ES-I3 (cell line): ENCODE results near the gene CLCA4.
"Not testable (repeated sequence)": the region's sequence is repeated elsewhere in the genome, so short reads cannot be mapped to it uniquely, and the experiment has no call there.

Experiments
- H3K36me3 ChIP-seq: 2 replicates; pipeline ENCODE4 v1.6.1; 2013; ENCODE audit warnings: mild to moderate bottlenecking, low read length, control low read depth, moderate library complexity; ENCODE audit not compliant: insufficient read depth
- H3K4me1 ChIP-seq: 2 replicates; pipeline ENCODE4 v1.6.1; 2013; ENCODE audit warnings: mild to moderate bottlenecking, control low read depth, low read length; ENCODE audit not compliant: insufficient read depth
- H3K9ac ChIP-seq: 2 replicates; pipeline ENCODE4 v1.6.1; 2013; ENCODE audit warnings: low read depth, mild to moderate bottlenecking, low read length, moderate library complexity
- H3K9me3 ChIP-seq: 2 replicates; pipeline ENCODE4 v1.6.1; 2013; ENCODE audit warnings: mild to moderate bottlenecking, low read length, moderate library complexity; ENCODE audit not compliant: control insufficient read depth, insufficient read depth

CLCA4 gene

GRCh38 chr1:86557739-86558138 is 10.9 kb downstream of the CLCA4 start:
- H3K9me3 ChIP-seq, result no peaks in the 10 kb centered on the region
- H3K4me1 ChIP-seq, result no peaks in the 10 kb centered on the region
- no peaks in the 10 kb centered on the region for H3K36me3 ChIP-seq
- H3K9ac ChIP-seq, result no peak overlapping the region

- H3K36me3 ChIP-seq, result no peaks in the 10 kb centered on the region
- H3K9me3 ChIP-seq, result no peaks in the 10 kb centered on the region
- H3K4me1 ChIP-seq, result no peaks in the 10 kb centered on the region
- no peak overlapping the region for H3K9ac ChIP-seq
These were observed 17.0 kb downstream of the CLCA4 start for GRCh38 chr1:86563849-86564248.

- Histone ChIP-seq H3K9ac (no peak overlapping the region), H3K36me3 (no peaks in the 10 kb centered on the region), H3K9me3 (no peaks in the 10 kb centered on the region), H3K4me1 (no peaks in the 10 kb centered on the region)
These were observed 20.5 kb downstream of the CLCA4 start for GRCh38 chr1:86567341-86567740.

GRCh38 chr1:86567878-86568277 is 21.0 kb downstream of the CLCA4 start:
- H3K9ac ChIP-seq, result no peak overlapping the region
- H3K9me3 ChIP-seq, result no peaks in the 10 kb centered on the region
- no peaks in the 10 kb centered on the region for H3K36me3 ChIP-seq
- H3K4me1 ChIP-seq, result no peaks in the 10 kb centered on the region

GRCh38 chr1:86573763-86574484 is 27.0 kb downstream of the CLCA4 start:
- H3K9me3 ChIP-seq, result no peaks in the 10 kb centered on the region
- H3K4me1 ChIP-seq, result no peaks in the 10 kb centered on the region
- H3K36me3 ChIP-seq, result no peaks in the 10 kb centered on the region
- no peak overlapping the region for H3K9ac ChIP-seq

GRCh38 chr1:86581231-86581630 is 34.4 kb downstream of the CLCA4 start:
- Histone ChIP-seq H3K9ac (no peak overlapping the region), H3K4me1 (no peaks in the 10 kb centered on the region), H3K9me3 (no peaks in the 10 kb centered on the region), H3K36me3 (no peaks in the 10 kb centered on the region)

GRCh38 chr1:86582161-86582560 is 35.3 kb downstream of the CLCA4 start:
- no peaks in the 10 kb centered on the region for H3K4me1 ChIP-seq
- H3K9ac ChIP-seq, result no peak overlapping the region
- H3K9me3 ChIP-seq, result no peaks in the 10 kb centered on the region
- H3K36me3 ChIP-seq, result no peaks in the 10 kb centered on the region

- no peak overlapping the region for H3K9ac ChIP-seq
- no peaks in the 10 kb centered on the region for H3K36me3 ChIP-seq
- no peaks in the 10 kb centered on the region for H3K9me3 ChIP-seq
- no peaks in the 10 kb centered on the region for H3K4me1 ChIP-seq
These were observed 36.2 kb downstream of the CLCA4 start for GRCh38 chr1:86583032-86583431.

GRCh38 chr1:86583593-86583992 is 36.7 kb downstream of the CLCA4 start:
- Histone ChIP-seq H3K36me3 (no peaks in the 10 kb centered on the region), H3K9me3 (no peaks in the 10 kb centered on the region)

GRCh38 chr1:86594284-86594770 is 47.4 kb downstream of the CLCA4 start:
- Histone ChIP-seq H3K9me3 (peaks cover 12% of the 10 kb centered on the region), H3K36me3 (no peaks in the 10 kb centered on the region), H3K4me1 (no peaks in the 10 kb centered on the region), H3K9ac (no peak overlapping the region)

More at GRCh38 chr1:86583593-86583992, 36.7 kb downstream of the CLCA4 start:
- H3K4me1 ChIP-seq, result no peaks in the 10 kb centered on the region
- no peak overlapping the region for H3K9ac ChIP-seq

GRCh38 chr1:86596224-86596623 is 49.3 kb downstream of the CLCA4 start:
- no peaks in the 10 kb centered on the region for H3K36me3 ChIP-seq
- H3K4me1 ChIP-seq, result no peaks in the 10 kb centered on the region
- peaks cover 12% of the 10 kb centered on the region for H3K9me3 ChIP-seq
- no peak overlapping the region for H3K9ac ChIP-seq

GRCh38 chr1:86596741-86597290 is 49.9 kb downstream of the CLCA4 start:
- Histone ChIP-seq H3K36me3 (no peaks in the 10 kb centered on the region), H3K9ac (no peak overlapping the region), H3K9me3 (peaks cover 12% of the 10 kb centered on the region), H3K4me1 (no peaks in the 10 kb centered on the region)

- not testable (repeated sequence) for H3K4me1 ChIP-seq, H3K9me3 ChIP-seq, H3K9ac ChIP-seq, H3K36me3 ChIP-seq
These were observed 59.2 kb downstream of the CLCA4 start for GRCh38 chr1:86606080-86606479.

- Histone ChIP-seq H3K4me1 (no peaks in the 10 kb centered on the region), H3K36me3 (no peaks in the 10 kb centered on the region), H3K9ac (no peak overlapping the region), H3K9me3 (peaks cover 6% of the 10 kb centered on the region)
These were observed 69.6 kb downstream of the CLCA4 start for GRCh38 chr1:86616433-86616832.

GRCh38 chr1:86616871-86617270 is 70.0 kb downstream of the CLCA4 start:
- Histone ChIP-seq H3K4me1 (no peaks in the 10 kb centered on the region), H3K36me3 (no peaks in the 10 kb centered on the region), H3K9me3 (peaks cover 6% of the 10 kb centered on the region), H3K9ac (no peak overlapping the region)
